Measurements from ENCODE around the gene ZKSCAN5.
"Not testable (repeated sequence)": the region's sequence is repeated elsewhere in the genome, so short reads cannot be mapped to it uniquely, and the experiment has no call there.

The ZKSCAN5 gene

DNA sequence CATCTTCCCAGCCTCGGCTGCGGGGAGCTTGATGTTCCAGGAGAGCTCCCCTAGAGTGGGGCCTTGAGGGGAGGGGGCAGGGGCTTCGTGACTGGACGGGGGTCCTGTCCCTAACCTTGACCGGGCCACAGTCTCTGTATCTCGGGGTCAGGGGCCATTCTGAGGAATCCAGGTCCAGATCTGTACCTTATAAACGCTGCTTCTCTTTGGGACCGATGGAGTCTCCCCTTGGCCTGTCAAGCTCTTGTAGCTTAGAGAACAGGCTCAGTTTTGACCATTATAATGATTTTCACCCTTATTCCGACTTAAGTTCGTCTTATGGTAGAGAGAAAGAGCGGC, 831 bp downstream of the ZKSCAN5 start:
- H3K4me1 ChIP-seq (ENCODE audit: insufficient read depth, low read length) = no peaks in the 10 kb centered on the region
- H3K36me3 ChIP-seq (ENCODE audit: insufficient read depth, low read length) = no peaks in the 10 kb centered on the region
- H3K9me3 ChIP-seq (ENCODE audit: control insufficient read depth, insufficient read depth, low read length) = no peaks in the 10 kb centered on the region
- peak overlapping the region; percentile 91 for H3K9ac ChIP-seq (ENCODE audit: low read depth, low read length)

- peaks cover 12% of the 10 kb centered on the region for H3K36me3 ChIP-seq (ENCODE audit: insufficient read depth, low read length)
- no peaks in the 10 kb centered on the region for H3K9me3 ChIP-seq (ENCODE audit: control insufficient read depth, insufficient read depth, low read length)
- H3K4me1 ChIP-seq (ENCODE audit: insufficient read depth, low read length) = no peaks in the 10 kb centered on the region
- no peak overlapping the region for H3K9ac ChIP-seq (ENCODE audit: low read depth, low read length)
Observed at GRCh38 chr7:99514050-99514449, 9.6 kb downstream of the ZKSCAN5 start.

GRCh38 chr7:99521399-99521798, 16.9 kb downstream of the ZKSCAN5 start:
- Histone ChIP-seq H3K9ac (ENCODE audit: low read depth, low read length) (no peak overlapping the region), H3K36me3 (ENCODE audit: insufficient read depth, low read length) (peaks cover 18% of the 10 kb centered on the region; the same call in 1 of the 2 replicates), H3K4me1 (ENCODE audit: insufficient read depth, low read length) (no peaks in the 10 kb centered on the region), H3K9me3 (ENCODE audit: control insufficient read depth, insufficient read depth, low read length) (no peaks in the 10 kb centered on the region)

- H3K36me3 ChIP-seq (ENCODE audit: insufficient read depth, low read length) = peaks cover 24% of the 10 kb centered on the region
- peaks cover 13% of the 10 kb centered on the region for H3K9me3 ChIP-seq (ENCODE audit: control insufficient read depth, insufficient read depth, low read length)
Observed at GRCh38 chr7:99525713-99526440, 21.4 kb downstream of the ZKSCAN5 start.

DNA sequence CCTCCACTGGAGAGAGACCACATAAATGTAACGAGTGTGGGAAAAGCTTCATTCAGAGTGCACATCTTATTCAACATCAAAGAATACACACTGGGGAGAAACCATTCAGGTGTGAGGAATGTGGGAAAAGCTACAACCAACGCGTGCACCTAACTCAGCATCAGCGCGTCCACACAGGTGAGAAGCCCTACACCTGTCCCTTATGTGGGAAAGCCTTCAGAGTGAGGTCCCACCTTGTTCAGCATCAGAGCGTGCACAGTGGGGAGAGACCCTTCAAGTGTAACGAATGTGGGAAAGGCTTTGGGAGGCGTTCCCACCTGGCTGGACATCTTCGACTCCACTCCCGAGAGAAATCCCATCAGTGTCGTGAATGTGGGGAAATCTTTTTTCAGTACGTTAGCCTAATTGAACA, 26.9 kb downstream of the ZKSCAN5 start:
- peaks cover 42% of the 10 kb centered on the region for H3K9me3 ChIP-seq (ENCODE audit: control insufficient read depth, insufficient read depth, low read length)
- H3K4me1 ChIP-seq (ENCODE audit: insufficient read depth, low read length) = no peaks in the 10 kb centered on the region
- H3K9ac ChIP-seq (ENCODE audit: low read depth, low read length) = no peak overlapping the region
- peaks cover 44% of the 10 kb centered on the region for H3K36me3 ChIP-seq (ENCODE audit: insufficient read depth, low read length)

More at GRCh38 chr7:99525713-99526440, 21.4 kb downstream of the ZKSCAN5 start:
- H3K9ac ChIP-seq (ENCODE audit: low read depth, low read length) = no peak overlapping the region
- H3K4me1 ChIP-seq (ENCODE audit: insufficient read depth, low read length) = no peaks in the 10 kb centered on the region

DNA sequence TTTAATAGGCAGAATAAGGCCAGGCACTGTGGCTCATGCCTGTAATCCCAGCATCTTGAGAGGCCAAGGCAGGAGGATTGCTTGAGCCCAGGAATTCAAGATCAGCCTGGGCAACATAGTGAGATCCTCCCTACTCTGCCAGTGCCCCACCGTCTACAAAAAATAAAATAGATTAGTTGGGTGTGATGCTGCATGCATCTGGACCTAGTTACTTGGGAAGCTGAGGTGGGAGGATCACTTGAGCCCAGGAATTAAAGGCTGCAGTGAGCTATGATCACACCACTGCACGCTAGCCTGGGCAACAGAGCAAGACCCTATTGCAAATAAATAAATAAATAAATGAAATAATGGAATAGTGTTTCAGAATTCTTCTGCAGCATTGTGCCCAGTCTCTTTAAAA, 31.2 kb downstream of the ZKSCAN5 start:
- H3K9ac ChIP-seq (ENCODE audit: low read depth, low read length) = no peak overlapping the region
- H3K4me1 ChIP-seq (ENCODE audit: insufficient read depth, low read length) = no peaks in the 10 kb centered on the region
- peaks cover 27% of the 10 kb centered on the region for H3K36me3 ChIP-seq (ENCODE audit: insufficient read depth, low read length)
- H3K9me3 ChIP-seq (ENCODE audit: control insufficient read depth, insufficient read depth, low read length) = peaks cover 30% of the 10 kb centered on the region

- H3K4me1 ChIP-seq (ENCODE audit: insufficient read depth, low read length) = no peaks in the 10 kb centered on the region
- no peaks in the 10 kb centered on the region for H3K9me3 ChIP-seq (ENCODE audit: control insufficient read depth, insufficient read depth, low read length)
- no peaks in the 10 kb centered on the region for H3K36me3 ChIP-seq (ENCODE audit: insufficient read depth, low read length)
- no peak overlapping the region for H3K9ac ChIP-seq (ENCODE audit: low read depth, low read length)
Observed at GRCh38 chr7:99539213-99539811, 34.9 kb downstream of the ZKSCAN5 start.

DNA sequence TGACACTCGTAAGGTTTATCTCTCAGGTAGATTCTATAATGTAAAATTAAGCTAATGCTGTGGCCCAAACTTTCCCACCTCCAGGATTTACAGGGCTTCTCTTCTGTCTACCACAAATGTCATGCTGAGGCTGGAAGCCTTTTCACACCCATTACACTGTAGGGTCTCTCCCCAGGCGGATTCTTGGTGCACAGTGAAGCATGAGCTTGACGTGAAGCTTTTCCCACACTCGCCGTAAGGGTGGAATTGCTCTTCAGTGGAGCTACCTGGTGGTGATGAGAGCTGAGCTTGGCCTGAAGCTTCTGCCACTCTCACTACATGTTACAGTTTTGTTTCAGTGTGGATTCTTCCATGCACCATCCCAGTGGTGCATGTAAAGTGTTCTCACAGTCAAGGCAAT, 36.1 kb downstream of the ZKSCAN5 start:
- Histone ChIP-seq H3K9ac (ENCODE audit: low read depth, low read length) (no peak overlapping the region), H3K36me3 (ENCODE audit: insufficient read depth, low read length) (no peaks in the 10 kb centered on the region), H3K4me1 (ENCODE audit: insufficient read depth, low read length) (no peaks in the 10 kb centered on the region), H3K9me3 (ENCODE audit: control insufficient read depth, insufficient read depth, low read length) (no peaks in the 10 kb centered on the region)

- Histone ChIP-seq H3K36me3 (ENCODE audit: insufficient read depth, low read length) (no peaks in the 10 kb centered on the region), H3K9me3 (ENCODE audit: control insufficient read depth, insufficient read depth, low read length) (no peaks in the 10 kb centered on the region), H3K4me1 (ENCODE audit: insufficient read depth, low read length) (no peaks in the 10 kb centered on the region), H3K9ac (ENCODE audit: low read depth, low read length) (no peak overlapping the region)
Observed at GRCh38 chr7:99541212-99541611, 36.8 kb downstream of the ZKSCAN5 start.

- Histone ChIP-seq H3K4me1 (ENCODE audit: insufficient read depth, low read length) (no peaks in the 10 kb centered on the region), H3K36me3 (ENCODE audit: insufficient read depth, low read length) (no peaks in the 10 kb centered on the region), H3K9me3 (ENCODE audit: control insufficient read depth, insufficient read depth, low read length) (no peaks in the 10 kb centered on the region), H3K9ac (ENCODE audit: low read depth, low read length) (no peak overlapping the region)
Observed at GRCh38 chr7:99543081-99543671, 38.7 kb downstream of the ZKSCAN5 start.

GRCh38 chr7:99543916-99544315, 39.5 kb downstream of the ZKSCAN5 start:
- H3K9ac ChIP-seq (ENCODE audit: low read depth, low read length) = no peak overlapping the region
- H3K9me3 ChIP-seq (ENCODE audit: control insufficient read depth, insufficient read depth, low read length) = no peaks in the 10 kb centered on the region
- H3K36me3 ChIP-seq (ENCODE audit: insufficient read depth, low read length) = no peaks in the 10 kb centered on the region
- H3K4me1 ChIP-seq (ENCODE audit: insufficient read depth, low read length) = no peaks in the 10 kb centered on the region

DNA sequence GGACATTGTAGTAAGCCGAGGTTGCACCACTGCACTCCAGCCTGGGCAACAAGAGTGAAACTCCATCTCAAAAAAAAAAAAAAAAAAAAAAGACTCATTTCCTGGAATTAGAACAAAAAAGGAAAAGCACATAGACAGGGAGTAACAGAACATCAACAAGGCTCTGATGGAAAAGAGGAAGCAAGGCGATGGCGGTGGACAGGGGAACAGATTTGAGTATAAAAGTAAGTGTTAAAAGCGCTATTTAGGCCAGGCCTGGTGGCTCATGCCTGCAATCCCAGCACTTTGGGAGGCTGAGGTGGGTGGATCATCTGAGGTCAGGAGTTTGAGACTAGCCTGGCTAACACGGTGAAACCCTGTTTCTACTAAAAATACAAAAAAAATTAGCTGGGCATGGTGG, 40.8 kb downstream of the ZKSCAN5 start:
- not testable (repeated sequence) for H3K9me3 ChIP-seq (ENCODE audit: control insufficient read depth, insufficient read depth, low read length); H3K36me3 ChIP-seq (ENCODE audit: insufficient read depth, low read length); H3K9ac ChIP-seq (ENCODE audit: low read depth, low read length); H3K4me1 ChIP-seq (ENCODE audit: insufficient read depth, low read length)

- not testable (repeated sequence) for H3K4me1 ChIP-seq (ENCODE audit: insufficient read depth, low read length); H3K9me3 ChIP-seq (ENCODE audit: control insufficient read depth, insufficient read depth, low read length); H3K9ac ChIP-seq (ENCODE audit: low read depth, low read length); H3K36me3 ChIP-seq (ENCODE audit: insufficient read depth, low read length)
Observed at GRCh38 chr7:99549545-99549944, 45.1 kb downstream of the ZKSCAN5 start.

DNA sequence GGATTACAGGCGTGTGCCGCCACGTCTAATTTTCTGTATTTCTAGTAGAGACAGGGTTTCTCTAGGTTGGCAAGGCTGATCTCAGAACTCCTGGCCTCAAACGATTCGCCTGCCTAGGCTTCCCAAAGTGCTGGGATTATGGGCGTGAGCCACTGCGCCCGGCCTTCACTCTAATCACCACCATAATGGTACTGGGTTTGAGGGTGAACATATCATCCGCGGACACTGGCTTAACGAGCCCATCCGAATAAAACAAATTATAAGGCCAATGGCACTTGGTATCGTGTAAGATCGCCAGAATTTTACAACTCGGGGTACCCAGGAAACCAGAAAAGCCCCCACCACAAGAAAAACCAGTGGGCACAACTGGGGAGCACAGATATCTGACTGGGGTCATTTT, 46.9 kb downstream of the ZKSCAN5 start:
- peak overlapping the region; percentile 90 for H3K9ac ChIP-seq (ENCODE audit: low read depth, low read length)
- H3K4me1 ChIP-seq (ENCODE audit: insufficient read depth, low read length) = no peaks in the 10 kb centered on the region
- H3K9me3 ChIP-seq (ENCODE audit: control insufficient read depth, insufficient read depth, low read length) = no peaks in the 10 kb centered on the region
- H3K36me3 ChIP-seq (ENCODE audit: insufficient read depth, low read length) = no peaks in the 10 kb centered on the region

- Histone ChIP-seq H3K4me1 (ENCODE audit: insufficient read depth, low read length) (no peaks in the 10 kb centered on the region), H3K9ac (ENCODE audit: low read depth, low read length) (peak within 1 kb of the TSS; percentile 90), H3K36me3 (ENCODE audit: insufficient read depth, low read length) (no peaks in the 10 kb centered on the region), H3K9me3 (ENCODE audit: control insufficient read depth, insufficient read depth, low read length) (no peaks in the 10 kb centered on the region)
Observed at GRCh38 chr7:99551767-99552463, 47.5 kb downstream of the ZKSCAN5 start, which contains the start of gene FAM200A. FAM200A (minus strand) TSS chr7:99552114; CDS start chr7:99548407, 3,707 bp downstream.
